ENCODE results near the gene CHCHD3. TPM values are rescaled to one million over a fixed set of nuclear protein-coding genes. Genes with fewer than 3 reads are reported as not detected.

CHCHD3 gene
- total RNA-seq, 2 experiments from 2014 or later = 83.5 to 83.8 TPM

DNA sequence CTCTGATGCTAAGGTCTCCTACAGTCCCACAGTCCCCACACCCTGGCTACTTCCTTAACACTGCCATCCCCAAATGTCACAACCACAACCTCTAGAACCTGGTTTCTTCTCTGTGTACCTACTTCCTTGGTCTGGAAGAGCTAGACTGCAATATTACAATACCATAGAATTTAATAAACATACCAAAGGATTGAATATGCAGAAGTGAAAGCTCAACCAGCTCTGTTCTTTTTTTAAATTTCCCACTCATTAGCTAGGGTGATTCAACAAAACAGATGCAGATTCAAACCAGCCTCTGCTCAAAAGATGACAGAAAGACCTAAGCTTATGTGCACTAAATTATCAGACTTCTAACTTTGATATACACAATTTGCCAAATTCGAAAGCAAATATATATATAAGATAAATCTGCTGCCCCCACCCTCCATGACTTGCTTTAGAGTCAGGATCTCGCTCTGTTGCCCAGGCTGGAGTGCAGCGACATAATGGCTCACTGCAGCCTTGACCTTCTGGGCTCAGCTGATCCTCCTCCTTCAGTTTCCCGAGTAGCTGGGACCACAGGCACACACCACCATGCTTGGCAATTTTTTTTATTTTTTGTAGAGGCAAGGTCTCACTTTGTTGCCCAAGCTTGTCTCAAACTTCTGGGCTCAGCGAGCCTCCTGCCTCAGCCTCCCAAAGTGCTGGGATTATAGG, 212.6 kb downstream of the CHCHD3 start:
- Histone ChIP-seq H3K36me3 (ENCODE audit: insufficient read depth, low read length) (no peaks in the 10 kb centered on the region), H3K4me3 (ENCODE audit: low read depth, low read length, poor library complexity, severe bottlenecking) (no peak overlapping the region), H3K4me1 (ENCODE audit: insufficient read depth, low read length, poor library complexity, severe bottlenecking) (peaks cover 10% of the 10 kb centered on the region), H3K27ac (ENCODE audit: low read depth, low read length, poor library complexity, severe bottlenecking) (no peak overlapping the region), H3K9me3 (ENCODE audit: low read length) (no peaks in the 10 kb centered on the region), H4K20me1 (ENCODE audit: insufficient read depth, low read length) (no peaks in the 10 kb centered on the region), H2AFZ (ENCODE audit: low read length) (no peak overlapping the region), H3K9me2 (ENCODE audit: insufficient read depth, low read length) (no peaks in the 10 kb centered on the region), H3K4me2 (ENCODE audit: low read length) (peak overlapping the region; percentile 12; the same call in 1 of the 2 replicates), H3K79me2 (ENCODE audit: insufficient read depth, low read depth, low read length) (no peaks in the 10 kb centered on the region; the same call in 1 of the 2 replicates)
- ChIA-PET POLR2A (interaction anchor here (0.6 to 1.6 kb wide), 4 partner anchors 9 to 39 kb away, joined by 3 to 7 read pairs (median 3); no protein-coding TSS in a partner anchor), CTCF (ENCODE audit: unreplicated experiment) (no interaction called here)
- DNase-seq (ENCODE audit: low spot score) = peak; percentile 11
- intact Hi-C loops (cut with micrococcal nuclease; ENCODE audit: unreplicated experiment) = no loop called here
- no peak for TF ChIP-seq EZH2phosphoT487 (IDR thresholded peaks at IDR 0.05; ENCODE audit: borderline replicate concordance, low read depth, low read length)
- TF ChIP-seq, protein P1, sequence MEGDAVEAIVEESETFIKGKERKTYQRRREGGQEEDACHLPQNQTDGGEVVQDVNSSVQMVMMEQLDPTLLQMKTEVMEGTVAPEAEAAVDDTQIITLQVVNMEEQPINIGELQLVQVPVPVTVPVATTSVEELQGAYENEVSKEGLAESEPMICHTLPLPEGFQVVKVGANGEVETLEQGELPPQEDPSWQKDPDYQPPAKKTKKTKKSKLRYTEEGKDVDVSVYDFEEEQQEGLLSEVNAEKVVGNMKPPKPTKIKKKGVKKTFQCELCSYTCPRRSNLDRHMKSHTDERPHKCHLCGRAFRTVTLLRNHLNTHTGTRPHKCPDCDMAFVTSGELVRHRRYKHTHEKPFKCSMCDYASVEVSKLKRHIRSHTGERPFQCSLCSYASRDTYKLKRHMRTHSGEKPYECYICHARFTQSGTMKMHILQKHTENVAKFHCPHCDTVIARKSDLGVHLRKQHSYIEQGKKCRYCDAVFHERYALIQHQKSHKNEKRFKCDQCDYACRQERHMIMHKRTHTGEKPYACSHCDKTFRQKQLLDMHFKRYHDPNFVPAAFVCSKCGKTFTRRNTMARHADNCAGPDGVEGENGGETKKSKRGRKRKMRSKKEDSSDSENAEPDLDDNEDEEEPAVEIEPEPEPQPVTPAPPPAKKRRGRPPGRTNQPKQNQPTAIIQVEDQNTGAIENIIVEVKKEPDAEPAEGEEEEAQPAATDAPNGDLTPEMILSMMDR (conservative IDR thresholded peaks at IDR 0.05; ENCODE audit: low read length) = no peak
- BruUV-seq (replicated peaks) = no TSS peak

DNA sequence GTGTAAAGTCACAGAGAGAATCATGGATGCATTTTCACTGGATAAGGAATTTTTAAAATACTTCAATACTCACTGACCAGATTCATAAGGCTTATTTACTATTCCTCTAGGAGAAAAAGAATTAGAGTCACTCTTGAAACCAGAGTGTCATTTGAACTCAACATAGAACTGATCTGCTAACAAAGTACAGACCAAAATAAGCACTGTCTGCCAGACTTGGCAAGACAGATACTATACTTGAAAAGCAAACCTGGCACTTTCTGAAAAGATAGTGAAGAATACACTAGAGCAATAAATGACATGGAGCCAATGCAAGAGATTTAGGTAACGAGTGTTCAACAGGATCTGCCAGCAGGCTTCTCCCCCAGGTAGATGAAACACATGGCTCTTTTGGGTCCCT, 215.3 kb downstream of the CHCHD3 start:
- Histone ChIP-seq H3K4me1 (ENCODE audit: insufficient read depth, low read length, poor library complexity, severe bottlenecking) (peaks cover 10% of the 10 kb centered on the region), H2AFZ (ENCODE audit: low read length) (no peak overlapping the region), H3K4me3 (ENCODE audit: low read depth, low read length, poor library complexity, severe bottlenecking) (no peak overlapping the region), H3K79me2 (ENCODE audit: insufficient read depth, low read depth, low read length) (no peaks in the 10 kb centered on the region; the same call in 1 of the 2 replicates), H3K9me3 (ENCODE audit: low read length) (no peaks in the 10 kb centered on the region), H3K36me3 (ENCODE audit: insufficient read depth, low read length) (no peaks in the 10 kb centered on the region), H4K20me1 (ENCODE audit: insufficient read depth, low read length) (no peaks in the 10 kb centered on the region), H3K9me2 (ENCODE audit: insufficient read depth, low read length) (no peaks in the 10 kb centered on the region), H3K4me2 (ENCODE audit: low read length) (no peak overlapping the region), H3K27ac (ENCODE audit: low read depth, low read length, poor library complexity, severe bottlenecking) (no peak overlapping the region)
- intact Hi-C loops (cut with micrococcal nuclease; ENCODE audit: unreplicated experiment) = no loop called here
- TF ChIP-seq, protein P1 (conservative IDR thresholded peaks at IDR 0.05; ENCODE audit: low read length) = no peak
- TF ChIP-seq EZH2phosphoT487 (IDR thresholded peaks at IDR 0.05; ENCODE audit: borderline replicate concordance, low read depth, low read length) = no peak
- DNase-seq (ENCODE audit: low spot score) = no peak
- ChIA-PET POLR2A (no interaction called here), CTCF (ENCODE audit: unreplicated experiment) (no interaction called here)
- BruUV-seq (replicated peaks) = no TSS peak

DNA sequence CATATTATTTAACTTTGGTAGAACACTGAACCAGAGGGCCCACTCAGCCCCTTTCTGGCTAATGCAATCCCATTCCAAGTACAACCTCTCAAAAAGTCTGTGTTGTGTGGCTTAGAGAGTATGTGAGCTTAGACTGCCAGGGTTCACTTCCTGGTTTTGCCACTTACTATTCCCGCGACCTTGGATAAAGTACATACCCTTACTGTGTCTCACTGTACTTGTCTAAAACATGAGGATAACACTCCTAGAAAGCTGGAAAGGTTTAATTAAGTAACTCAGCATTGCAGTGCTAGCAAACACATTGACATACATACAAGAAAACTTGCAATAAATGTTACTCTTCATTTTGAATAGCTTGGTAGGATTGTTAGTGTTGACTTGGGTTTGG, 215.8 kb downstream of the CHCHD3 start:
- Histone ChIP-seq H3K27ac (ENCODE audit: low read depth, low read length, poor library complexity, severe bottlenecking) (no peak overlapping the region), H3K9me2 (ENCODE audit: insufficient read depth, low read length) (no peaks in the 10 kb centered on the region), H3K4me2 (ENCODE audit: low read length) (no peak overlapping the region), H3K4me3 (ENCODE audit: low read depth, low read length, poor library complexity, severe bottlenecking) (no peak overlapping the region), H4K20me1 (ENCODE audit: insufficient read depth, low read length) (no peaks in the 10 kb centered on the region), H3K79me2 (ENCODE audit: insufficient read depth, low read depth, low read length) (no peaks in the 10 kb centered on the region; the same call in 1 of the 2 replicates), H3K9me3 (ENCODE audit: low read length) (no peaks in the 10 kb centered on the region), H2AFZ (ENCODE audit: low read length) (no peak overlapping the region), H3K36me3 (ENCODE audit: insufficient read depth, low read length) (no peaks in the 10 kb centered on the region), H3K4me1 (ENCODE audit: insufficient read depth, low read length, poor library complexity, severe bottlenecking) (peaks cover 10% of the 10 kb centered on the region)
- ChIA-PET POLR2A (no interaction called here), CTCF (ENCODE audit: unreplicated experiment) (no interaction called here)
- BruUV-seq (replicated peaks) = no TSS peak
- DNase-seq (ENCODE audit: low spot score) = no peak
- intact Hi-C loops (cut with micrococcal nuclease; ENCODE audit: unreplicated experiment) = no loop called here
- TF ChIP-seq, protein P1 (conservative IDR thresholded peaks at IDR 0.05; ENCODE audit: low read length) = no peak
- TF ChIP-seq EZH2phosphoT487 (IDR thresholded peaks at IDR 0.05; ENCODE audit: borderline replicate concordance, low read depth, low read length) = no peak
